NCI-H1694 (cell line): ENCODE data around the gene CCAR1.
"Not testable (repeated sequence)": the region's sequence is repeated elsewhere in the genome, so short reads cannot be mapped to it uniquely, and the experiment has no call there.

Source experiments
- DNase-seq: peaks from one replicate; lab custom pipeline; 2025; lab: John Stamatoyannopoulos, UW

Gene CCAR1

GRCh38 chr10:68720793-68721672 lies at the start of gene CCAR1:
TSS of gene CCAR1 (plus strand) at chr10:68721239. CDS start at chr10:68722505, 1,266 bp downstream.
- DNase-seq, result peak; percentile 97

GRCh38 chr10:68684413-68684812 lies 36.6 kb upstream of the CCAR1 start:
- no peak for DNase-seq

GRCh38 chr10:68696018-68696417 lies 25.0 kb upstream of the CCAR1 start:
- no peak for DNase-seq

- no peak for DNase-seq
Observed at GRCh38 chr10:68697106-68697505, 23.9 kb upstream of the CCAR1 start.

- DNase-seq, result no peak
Observed at GRCh38 chr10:68700197-68700596, 20.8 kb upstream of the CCAR1 start.

GRCh38 chr10:68705548-68705947 lies 15.5 kb upstream of the CCAR1 start:
- DNase-seq, result no peak

- DNase-seq, result not testable (repeated sequence)
Observed at GRCh38 chr10:68708987-68709386, 12.1 kb upstream of the CCAR1 start.

- DNase-seq, result not testable (repeated sequence)
Observed at GRCh38 chr10:68713065-68713464, 8.0 kb upstream of the CCAR1 start.

GRCh38 chr10:68717435-68717834 lies 3.6 kb upstream of the CCAR1 start:
- DNase-seq, result no peak

- no peak for DNase-seq
Observed at GRCh38 chr10:68721673-68722335, 765 bp downstream of the CCAR1 start.

GRCh38 chr10:68725016-68725415 lies 4.0 kb downstream of the CCAR1 start:
- no peak for DNase-seq

GRCh38 chr10:68727146-68727545 lies 6.1 kb downstream of the CCAR1 start:
- no peak for DNase-seq

- no peak for DNase-seq
Observed at GRCh38 chr10:68732651-68733050, 11.6 kb downstream of the CCAR1 start.

GRCh38 chr10:68734349-68734748 lies 13.3 kb downstream of the CCAR1 start:
- DNase-seq, result no peak

- DNase-seq, result no peak
Observed at GRCh38 chr10:68735119-68735518, 14.1 kb downstream of the CCAR1 start.

GRCh38 chr10:68735739-68736138 lies 14.7 kb downstream of the CCAR1 start:
- DNase-seq, result not testable (repeated sequence)

GRCh38 chr10:68740676-68741075 lies 19.6 kb downstream of the CCAR1 start:
- not testable (repeated sequence) for DNase-seq

GRCh38 chr10:68742397-68742796 lies 21.4 kb downstream of the CCAR1 start:
- no peak for DNase-seq

- DNase-seq, result no peak
Observed at GRCh38 chr10:68752711-68753350, 31.8 kb downstream of the CCAR1 start.

- DNase-seq, result no peak
Observed at GRCh38 chr10:68756246-68756645, 35.2 kb downstream of the CCAR1 start.

- DNase-seq, result no peak
Observed at GRCh38 chr10:68756766-68757165, 35.7 kb downstream of the CCAR1 start.

GRCh38 chr10:68759223-68759863 lies 38.3 kb downstream of the CCAR1 start:
- no peak for DNase-seq
